Keratinocyte (primary cell): ENCODE data around the gene ZDHHC7.

Source experiments
- EZH2 ChIP-seq: IDR thresholded peaks from one replicate; pipeline ENCODE4 v1.6.1; 2012; ENCODE audit warnings: inconsistent platforms, mild to moderate bottlenecking, low read length, moderate library complexity
- TF ChIP-seq, protein P1 (sequence below), 3 experiments: IDR thresholded peaks in 1 of 3; conservative IDR thresholded peaks in 1 of 3; optimal IDR thresholded peaks in 1 of 3; 2 replicates in 2 of 3; 3 replicates in 1 of 3; pipeline versions ENCODE3 to v1.5.1; 2011; ENCODE audit warnings: low read length in 3 of 3, mild to moderate bottlenecking in 3 of 3, moderate library complexity in 2 of 3, control low read depth in 1 of 3, inconsistent platforms in 1 of 3; ENCODE audit not compliant: insufficient read depth in 2 of 3; ENCODE audit errors: extremely low read depth in 1 of 3

GRCh38 chr16:85033171-85033570 lies 21.8 kb upstream of the ZDHHC7 start:
- TF ChIP-seq, protein P1, sequence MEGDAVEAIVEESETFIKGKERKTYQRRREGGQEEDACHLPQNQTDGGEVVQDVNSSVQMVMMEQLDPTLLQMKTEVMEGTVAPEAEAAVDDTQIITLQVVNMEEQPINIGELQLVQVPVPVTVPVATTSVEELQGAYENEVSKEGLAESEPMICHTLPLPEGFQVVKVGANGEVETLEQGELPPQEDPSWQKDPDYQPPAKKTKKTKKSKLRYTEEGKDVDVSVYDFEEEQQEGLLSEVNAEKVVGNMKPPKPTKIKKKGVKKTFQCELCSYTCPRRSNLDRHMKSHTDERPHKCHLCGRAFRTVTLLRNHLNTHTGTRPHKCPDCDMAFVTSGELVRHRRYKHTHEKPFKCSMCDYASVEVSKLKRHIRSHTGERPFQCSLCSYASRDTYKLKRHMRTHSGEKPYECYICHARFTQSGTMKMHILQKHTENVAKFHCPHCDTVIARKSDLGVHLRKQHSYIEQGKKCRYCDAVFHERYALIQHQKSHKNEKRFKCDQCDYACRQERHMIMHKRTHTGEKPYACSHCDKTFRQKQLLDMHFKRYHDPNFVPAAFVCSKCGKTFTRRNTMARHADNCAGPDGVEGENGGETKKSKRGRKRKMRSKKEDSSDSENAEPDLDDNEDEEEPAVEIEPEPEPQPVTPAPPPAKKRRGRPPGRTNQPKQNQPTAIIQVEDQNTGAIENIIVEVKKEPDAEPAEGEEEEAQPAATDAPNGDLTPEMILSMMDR (optimal IDR thresholded peaks at IDR 0.05 in 1 of 3, IDR thresholded peaks at IDR 0.05 in 1 of 3, conservative IDR thresholded peaks at IDR 0.05 in 1 of 3; ENCODE audit: extremely low read depth in 1 of 3, insufficient read depth in 2 of 3, low read length in 3 of 3): no peak
- TF ChIP-seq EZH2: no peak
